ENCODE results near the gene PDE3A.

DNA sequence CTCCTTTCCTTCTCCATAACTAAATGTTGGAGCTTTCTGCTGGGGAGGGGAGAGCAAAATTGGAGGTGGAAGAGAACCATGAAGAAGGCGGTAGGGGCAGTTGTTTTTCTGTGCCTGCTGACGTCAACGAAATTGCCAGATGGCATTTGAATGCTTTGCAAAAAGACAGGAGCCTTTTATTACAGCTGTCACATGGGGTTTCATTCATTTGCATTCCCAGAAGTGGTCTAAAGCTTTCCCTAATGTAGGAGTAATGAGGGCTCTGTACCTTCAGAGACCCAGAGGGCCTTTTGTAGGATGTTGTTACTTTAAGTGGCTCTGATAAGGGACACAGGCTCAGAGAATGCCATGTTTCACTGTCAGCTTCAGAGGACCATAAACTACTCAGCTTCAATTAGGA lies 219.7 kb downstream of the PDE3A start:
- TF ChIP-seq, protein P1, sequence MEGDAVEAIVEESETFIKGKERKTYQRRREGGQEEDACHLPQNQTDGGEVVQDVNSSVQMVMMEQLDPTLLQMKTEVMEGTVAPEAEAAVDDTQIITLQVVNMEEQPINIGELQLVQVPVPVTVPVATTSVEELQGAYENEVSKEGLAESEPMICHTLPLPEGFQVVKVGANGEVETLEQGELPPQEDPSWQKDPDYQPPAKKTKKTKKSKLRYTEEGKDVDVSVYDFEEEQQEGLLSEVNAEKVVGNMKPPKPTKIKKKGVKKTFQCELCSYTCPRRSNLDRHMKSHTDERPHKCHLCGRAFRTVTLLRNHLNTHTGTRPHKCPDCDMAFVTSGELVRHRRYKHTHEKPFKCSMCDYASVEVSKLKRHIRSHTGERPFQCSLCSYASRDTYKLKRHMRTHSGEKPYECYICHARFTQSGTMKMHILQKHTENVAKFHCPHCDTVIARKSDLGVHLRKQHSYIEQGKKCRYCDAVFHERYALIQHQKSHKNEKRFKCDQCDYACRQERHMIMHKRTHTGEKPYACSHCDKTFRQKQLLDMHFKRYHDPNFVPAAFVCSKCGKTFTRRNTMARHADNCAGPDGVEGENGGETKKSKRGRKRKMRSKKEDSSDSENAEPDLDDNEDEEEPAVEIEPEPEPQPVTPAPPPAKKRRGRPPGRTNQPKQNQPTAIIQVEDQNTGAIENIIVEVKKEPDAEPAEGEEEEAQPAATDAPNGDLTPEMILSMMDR (IDR thresholded peaks at IDR 0.05): no peak
- TF ChIP-seq POLR2AphosphoS5 (IDR thresholded peaks at IDR 0.05): peak in 1 of 3 donors; percentile 10
- TF ChIP-seq POLR2A (IDR thresholded peaks at IDR 0.05): no peak
- TF ChIP-seq EP300 (IDR thresholded peaks at IDR 0.05; ENCODE audit: low read depth): no peak

Data from transverse colon (tissue), 4 donors.